Activated B cell treated with CpG ODN at 0.5 μM for 24 hours (primary cell): Measurements from ENCODE around the gene OLFM4. TPM values are rescaled to one million over a fixed set of nuclear protein-coding genes. Genes with fewer than 3 reads are reported as not detected.

Experiments
- ATAC-seq: fragments of 200-7000 bp; cut with Tn5 transposase; one replicate; pipeline ENCODE4 v1.10.0; 2021; ENCODE audit warnings: low read depth, mild to moderate bottlenecking, moderate library complexity
- CTCF ChIA-PET: fragments of 350-600 bp; sonication (Branson Sonifier 250); formaldehyde crosslinking; loops from one replicate; lab custom pipeline; 2021; ENCODE audit warnings: antibody characterized with exemption; lab: Charles Lee
- POLR2A ChIA-PET: fragments of 350-600 bp; sonication (Branson Sonifier 250); formaldehyde crosslinking; loops from one replicate; lab custom pipeline; 2021; ENCODE audit warnings: antibody characterized with exemption; lab: Charles Lee
- DNase-seq: peaks from one replicate; pipeline ENCODE4 v3.0.0; 2022
- H3K27ac Mint-ChIP-seq: one replicate; pipeline ENCODE4 v1.8.0; 2020; ENCODE audit warnings: mixed read lengths
- H3K27me3 Mint-ChIP-seq: one replicate; pipeline ENCODE4 v1.8.0; 2021; ENCODE audit warnings: mixed read lengths
- H3K36me3 Mint-ChIP-seq: one replicate; pipeline ENCODE4 v1.8.0; 2021; ENCODE audit warnings: low read depth, mixed read lengths
- H3K4me1 Mint-ChIP-seq: one replicate; pipeline ENCODE4 v1.8.0; 2021; ENCODE audit warnings: mixed read lengths
- H3K4me3 Mint-ChIP-seq: one replicate; pipeline ENCODE4 v1.8.0; 2020; ENCODE audit warnings: mild to moderate bottlenecking, mixed read lengths
- H3K9me3 Mint-ChIP-seq: one replicate; pipeline ENCODE4 v1.8.0; 2020; ENCODE audit warnings: mixed read lengths
- intact Hi-C: fragments of 100-400 bp; cut with micrococcal nuclease; formaldehyde crosslinking; loops from one replicate; pipeline ENCODE4 v1.15.1; 2024
- total RNA-seq: library from RNA; stranded (reverse); gene quantifications from 2 replicates; pipeline ENCODE4 v1.2.3, GENCODE V29; 2022
- TF ChIP-seq, protein P1 (sequence below): fragments of 200-600 bp; IDR thresholded peaks from one replicate; pipeline ENCODE4 v1.8.0; 2022; ENCODE audit warnings: antibody characterized with exemption, mild to moderate bottlenecking

The OLFM4 gene
- total RNA-seq, 1 donor from 2014 or later = not detected

DNA sequence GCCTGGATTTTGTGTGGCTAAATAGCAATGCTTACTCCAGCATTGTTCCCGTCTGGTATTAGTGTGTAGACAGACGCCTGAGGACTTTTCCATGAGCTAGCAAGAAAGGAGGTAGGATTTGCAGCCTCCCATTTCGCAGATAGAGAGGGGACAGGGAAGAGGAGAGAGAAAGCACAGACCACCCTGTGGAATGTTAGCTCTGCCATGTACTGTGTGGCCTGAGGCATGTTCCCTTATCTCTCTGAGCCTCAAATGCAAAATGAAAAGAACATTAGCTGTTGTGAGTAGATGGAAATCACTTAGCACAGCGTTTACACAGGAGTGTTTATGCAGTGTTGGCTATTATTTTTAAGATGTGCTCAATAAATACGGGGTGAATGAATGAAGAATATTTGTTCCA lies 45.5 kb downstream of the OLFM4 start:
- H3K4me3 Mint-ChIP-seq = no peak overlapping the region
- POLR2A ChIA-PET = no interaction called here
- H3K36me3 Mint-ChIP-seq = no peaks in the 10 kb centered on the region
- DNase-seq (no peak), ATAC-seq (no peak)
- no peak overlapping the region for H3K27ac Mint-ChIP-seq
- intact Hi-C loops = no loop called here
- no peaks in the 10 kb centered on the region for H3K9me3 Mint-ChIP-seq
- no peaks in the 10 kb centered on the region for H3K4me1 Mint-ChIP-seq
- CTCF ChIA-PET = no interaction called here
- H3K27me3 Mint-ChIP-seq = no peaks in the 10 kb centered on the region
- TF ChIP-seq, protein P1, sequence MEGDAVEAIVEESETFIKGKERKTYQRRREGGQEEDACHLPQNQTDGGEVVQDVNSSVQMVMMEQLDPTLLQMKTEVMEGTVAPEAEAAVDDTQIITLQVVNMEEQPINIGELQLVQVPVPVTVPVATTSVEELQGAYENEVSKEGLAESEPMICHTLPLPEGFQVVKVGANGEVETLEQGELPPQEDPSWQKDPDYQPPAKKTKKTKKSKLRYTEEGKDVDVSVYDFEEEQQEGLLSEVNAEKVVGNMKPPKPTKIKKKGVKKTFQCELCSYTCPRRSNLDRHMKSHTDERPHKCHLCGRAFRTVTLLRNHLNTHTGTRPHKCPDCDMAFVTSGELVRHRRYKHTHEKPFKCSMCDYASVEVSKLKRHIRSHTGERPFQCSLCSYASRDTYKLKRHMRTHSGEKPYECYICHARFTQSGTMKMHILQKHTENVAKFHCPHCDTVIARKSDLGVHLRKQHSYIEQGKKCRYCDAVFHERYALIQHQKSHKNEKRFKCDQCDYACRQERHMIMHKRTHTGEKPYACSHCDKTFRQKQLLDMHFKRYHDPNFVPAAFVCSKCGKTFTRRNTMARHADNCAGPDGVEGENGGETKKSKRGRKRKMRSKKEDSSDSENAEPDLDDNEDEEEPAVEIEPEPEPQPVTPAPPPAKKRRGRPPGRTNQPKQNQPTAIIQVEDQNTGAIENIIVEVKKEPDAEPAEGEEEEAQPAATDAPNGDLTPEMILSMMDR = no peak

DNA sequence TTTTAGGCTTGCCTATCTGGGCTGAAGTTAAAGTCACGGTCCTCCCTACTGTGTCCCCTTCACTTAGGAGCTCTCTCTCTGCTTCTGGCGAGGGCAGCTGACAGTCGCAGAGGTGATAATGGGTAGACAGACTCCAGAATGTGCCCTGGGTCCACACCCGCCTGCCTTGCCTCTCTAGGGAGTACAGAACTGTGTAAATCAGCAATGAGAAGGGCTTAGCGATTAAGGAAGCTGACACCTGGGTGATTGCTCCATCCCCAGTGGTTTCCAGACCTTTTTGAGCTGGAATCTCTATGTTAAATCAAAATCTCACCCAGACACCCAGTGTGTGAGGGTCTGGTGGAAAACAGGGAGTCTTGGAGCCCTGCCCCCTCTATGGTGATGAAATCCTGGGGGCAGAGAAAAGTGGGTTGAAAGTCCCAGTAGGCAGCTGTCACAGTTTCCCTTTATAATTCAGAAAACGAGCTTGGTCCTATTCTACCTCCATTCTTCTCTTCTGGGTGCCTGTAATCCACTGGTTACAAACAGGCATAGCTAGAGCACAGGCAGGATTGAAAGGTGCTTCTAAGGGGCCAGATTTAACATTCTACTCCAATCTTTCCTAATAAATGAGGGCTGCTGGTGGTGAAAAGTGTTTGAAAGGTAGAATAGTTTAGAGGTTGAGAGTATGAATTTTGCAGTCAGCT lies 46.9 kb downstream of the OLFM4 start:
- ChIA-PET POLR2A (no interaction called here), CTCF (no interaction called here)
- H3K4me1 Mint-ChIP-seq = no peaks in the 10 kb centered on the region
- no peaks in the 10 kb centered on the region for H3K27me3 Mint-ChIP-seq
- no peak overlapping the region for H3K4me3 Mint-ChIP-seq
- ATAC-seq (no peak), DNase-seq (no peak)
- intact Hi-C loops = no loop called here
- H3K36me3 Mint-ChIP-seq = no peaks in the 10 kb centered on the region
- H3K9me3 Mint-ChIP-seq = no peaks in the 10 kb centered on the region
- H3K27ac Mint-ChIP-seq = no peak overlapping the region
- TF ChIP-seq, protein P1 = no peak

DNA sequence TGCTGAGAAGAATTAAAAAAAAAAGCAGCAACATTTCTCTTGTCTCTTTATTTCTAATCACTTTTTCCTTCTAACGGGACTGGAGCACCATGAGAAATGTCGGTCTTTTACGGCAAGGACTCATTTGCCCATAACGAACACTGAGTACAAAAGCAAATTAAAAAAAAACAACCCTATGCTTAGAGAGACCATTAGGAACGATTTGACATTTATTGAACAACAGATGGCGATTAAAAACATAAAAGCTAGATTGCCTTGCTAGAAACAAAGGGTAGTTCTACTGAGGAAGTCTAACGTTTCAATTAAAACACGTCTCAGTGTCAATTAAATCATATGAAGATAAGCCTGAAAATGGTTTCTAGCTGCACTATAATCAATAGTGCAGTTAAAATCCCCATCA lies 51.1 kb downstream of the OLFM4 start:
- H3K27me3 Mint-ChIP-seq = no peaks in the 10 kb centered on the region
- intact Hi-C loops = no loop called here
- no peaks in the 10 kb centered on the region for H3K4me1 Mint-ChIP-seq
- TF ChIP-seq, protein P1 = no peak
- H3K9me3 Mint-ChIP-seq = no peaks in the 10 kb centered on the region
- DNase-seq = no peak
- no peak for ATAC-seq
- CTCF ChIA-PET = no interaction called here
- no peak overlapping the region for H3K4me3 Mint-ChIP-seq
- POLR2A ChIA-PET = no interaction called here
- no peak overlapping the region for H3K27ac Mint-ChIP-seq
- no peaks in the 10 kb centered on the region for H3K36me3 Mint-ChIP-seq

DNA sequence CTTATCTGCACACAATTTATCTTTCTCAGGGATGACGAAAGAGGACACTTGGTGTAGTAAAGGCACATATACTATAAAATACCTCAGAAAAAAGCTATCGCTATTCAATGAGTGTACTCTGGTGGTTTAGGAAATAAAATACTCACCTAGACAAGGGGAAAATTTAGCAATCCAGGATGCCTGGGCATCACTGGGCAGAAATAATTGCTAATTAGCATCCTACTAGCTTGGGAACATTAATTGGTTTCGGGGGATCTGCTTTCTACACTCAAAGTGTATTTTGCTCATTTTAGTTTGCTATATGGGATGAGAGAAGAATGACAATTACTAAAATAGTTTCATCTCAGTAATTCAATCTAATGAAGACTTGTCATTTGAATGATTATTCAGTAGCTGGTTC lies 60.3 kb downstream of the OLFM4 start:
- Mint-ChIP-seq H3K27me3 (no peaks in the 10 kb centered on the region), H3K27ac (no peak overlapping the region), H3K4me1 (no peaks in the 10 kb centered on the region), H3K4me3 (no peak overlapping the region), H3K36me3 (no peaks in the 10 kb centered on the region), H3K9me3 (peaks cover 4% of the 10 kb centered on the region)
- intact Hi-C loops = no loop called here
- POLR2A ChIA-PET = no interaction called here
- TF ChIP-seq, protein P1 = no peak
- CTCF ChIA-PET = no interaction called here
- no peak for ATAC-seq
- DNase-seq = no peak

DNA sequence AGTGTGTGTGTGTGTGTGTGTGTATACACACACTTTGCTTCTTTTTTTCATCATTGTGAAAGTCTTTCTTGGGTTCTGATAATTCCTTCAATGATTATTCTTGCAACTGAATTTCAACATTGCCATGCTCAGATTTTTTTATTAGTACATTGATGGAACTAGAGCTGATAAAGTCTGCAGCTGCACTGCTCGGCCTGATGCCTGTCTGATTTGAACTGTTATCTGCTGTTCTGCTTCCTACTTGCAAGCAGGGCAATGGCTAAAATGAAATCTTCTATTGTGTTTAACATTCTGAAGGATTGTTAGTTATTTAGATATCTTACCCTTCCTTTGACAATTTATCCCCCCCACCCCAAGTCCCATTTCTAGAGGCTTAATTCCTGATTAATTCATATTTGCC lies 61.3 kb downstream of the OLFM4 start:
- Mint-ChIP-seq H3K4me1 (no peaks in the 10 kb centered on the region), H3K4me3 (no peak overlapping the region), H3K9me3 (peaks cover 4% of the 10 kb centered on the region), H3K36me3 (no peaks in the 10 kb centered on the region), H3K27me3 (no peaks in the 10 kb centered on the region), H3K27ac (no peak overlapping the region)
- DNase-seq = no peak
- intact Hi-C loops = no loop called here
- TF ChIP-seq, protein P1 = no peak
- ChIA-PET CTCF (no interaction called here), POLR2A (no interaction called here)
- no peak for ATAC-seq
